ENCODE measurements around the gene GSTA1. TPM values are rescaled to one million over a fixed set of nuclear protein-coding genes. Genes with fewer than 3 reads are reported as not detected.

Gene GSTA1
- total and polyA plus RNA-seq, 9 of the 15 experiments (the other 6 are each of a cell fraction or from before 2014, with no cell fraction given), result 0.42 TPM; not detected in 8

GRCh38 chr6:52843605-52844004, 40.0 kb upstream of the GSTA1 start:
- CTCF ChIA-PET (ENCODE audit: low intra/inter-chr PET ratio), result no interaction called here
- Histone ChIP-seq H3K27me3 (ENCODE audit: control insufficient read depth in 2 of 2, insufficient read depth in 2 of 2, low read length in 2 of 2) (peaks cover 2 to 3% of the 10 kb centered on the region in 2 experiments; a peak in 1 of 5 replicates), H3K9ac (ENCODE audit: insufficient read depth in 1 of 2, low read depth in 2 of 2, low read length in 2 of 2) (no peak overlapping the region), H2AFZ (ENCODE audit: low read depth, low read length) (no peak overlapping the region), H4K20me1 (replicated peaks; ENCODE audit: control insufficient read depth, insufficient read depth, low read length) (no peaks in the 10 kb centered on the region), H3K4me2 (ENCODE audit: insufficient read depth, low read length) (no peak overlapping the region), H3K4me1 (replicated peaks in 1 of 2; ENCODE audit: control insufficient read depth in 2 of 2, insufficient read depth in 2 of 2, low read length in 2 of 2) (no peaks in the 10 kb centered on the region; a peak in 1 of 5 replicates), H3K36me3 (ENCODE audit: control insufficient read depth, insufficient read depth, low read length) (no peaks in the 10 kb centered on the region), H3K4me3 (no peak overlapping the region), H3K27ac (ENCODE audit: extremely low read depth, low read depth, low read length) (no peak overlapping the region), H3K9me1 (ENCODE audit: control insufficient read depth, insufficient read depth, low read length) (no peaks in the 10 kb centered on the region), H3K9me3 (replicated peaks; ENCODE audit: control insufficient read depth, insufficient read depth, low read depth, low read length) (no peaks in the 10 kb centered on the region), H3K79me2 (ENCODE audit: control insufficient read depth, insufficient read depth, low read length) (no peaks in the 10 kb centered on the region)
- POLR2A ChIA-PET, result interaction anchor here (0.6 kb wide), 1 partner anchor 699 kb away, joined by 3 read pairs; no protein-coding TSS in a partner anchor
- ATAC-seq (no peak), FAIRE-seq (no peak), DNase-seq (ENCODE audit: extremely low read depth in 1 of 4, low spot score in 3 of 4) (no peak)
- 20% methylated on average over 4 of the region's 4 CpGs for WGBS (ENCODE audit: insufficient coverage, low coverage, missing lambda C conversion rate)
- TF ChIP-seq ZFP91 (CRISPR knock-in tag; IDR thresholded peaks at IDR 0.05), result no peak
- TF ChIP-seq MTA3 (IDR thresholded peaks at IDR 0.05; ENCODE audit: borderline replicate concordance), result no peak
- no peak for TF ChIP-seq NR3C1 (CRISPR knock-in tag; IDR thresholded peaks at IDR 0.05)
- TF ChIP-seq MLLT1 (IDR thresholded peaks at IDR 0.05), result no peak
- TF ChIP-seq FOXM1 (IDR thresholded peaks at IDR 0.05; ENCODE audit: low read depth), result no peak
- TF ChIP-seq FOXM1 (CRISPR knock-in tag; IDR thresholded peaks at IDR 0.05; ENCODE audit: low read depth), result no peak
- no peak for TF ChIP-seq FOS (IDR thresholded peaks at IDR 0.05; ENCODE audit: extremely low read depth, insufficient read length)
- TF ChIP-seq PHF20 (IDR thresholded peaks at IDR 0.05; ENCODE audit: partially characterized antibody), result no peak
- no peak for TF ChIP-seq HDAC8 (tag; IDR thresholded peaks at IDR 0.05)
- no peak for TF ChIP-seq KAT8 (IDR thresholded peaks at IDR 0.05; ENCODE audit: low read depth)
- TF ChIP-seq SAP30 (IDR thresholded peaks at IDR 0.05; ENCODE audit: borderline replicate concordance, insufficient read depth, low read depth, low read length, poor library complexity, severe bottlenecking), result no peak
- TF ChIP-seq ZFP36 (IDR thresholded peaks at IDR 0.05; ENCODE audit: low read depth, low read length, partially characterized antibody), result no peak
- no peak for TF ChIP-seq BMI1 (IDR thresholded peaks at IDR 0.05; ENCODE audit: low read length)
- TF ChIP-seq POLR2B (IDR thresholded peaks at IDR 0.05; ENCODE audit: low read depth, partially characterized antibody), result no peak
- TF ChIP-seq CREB1 (IDR thresholded peaks at IDR 0.05), result no peak
- TF ChIP-seq CREB1 (CRISPR knock-in tag; IDR thresholded peaks at IDR 0.05), result no peak
- no peak for TF ChIP-seq CHD2 (IDR thresholded peaks at IDR 0.05; ENCODE audit: low read depth, low read length)
- TF ChIP-seq GTF3C2 (IDR thresholded peaks at IDR 0.05; ENCODE audit: borderline replicate concordance, extremely low read depth, insufficient read length), result no peak
- in situ Hi-C loops (cut with MboI), result no loop called here
- no TSS peak for BruUV-seq (replicated peaks)
- intact Hi-C loops (cut with micrococcal nuclease), result no loop called here

Data from K562 (cell line).